Measurements from ENCODE around the gene PBX4.

GRCh38 chr19:19525611-19526380 is 92.7 kb downstream of the PBX4 start:
- no peak for TF ChIP-seq EZH2 (IDR thresholded peaks at IDR 0.05; ENCODE audit: borderline replicate concordance, low read length)
- TF ChIP-seq CTCF (conservative IDR thresholded peaks at IDR 0.05 in 1 of 2, IDR thresholded peaks at IDR 0.05 in 1 of 2; ENCODE audit: extremely low read depth in 1 of 2, insufficient read depth in 1 of 2, low read depth in 1 of 2, low read length in 2 of 2): no peak

Data from mammary epithelial cell (primary cell).